D721Med (cell line): Measurements from ENCODE around the gene TFE3.

Experiments used
- DNase-seq: peaks from one replicate; pipeline ENCODE4 v3.0.0; 2011; ENCODE audit warnings: low spot score; ENCODE audit not compliant: insufficient read length
- FAIRE-seq: peaks from 2 replicates; lab custom pipeline; 2011; peaks lifted over from hg19 to GRCh38; lab: Jason Lieb, UNC
- TF ChIP-seq, protein P1 (sequence below): IDR thresholded peaks from 2 replicates; pipeline ENCODE4 v1.5.1; 2012; ENCODE audit warnings: mild to moderate bottlenecking, control low read depth; ENCODE audit not compliant: insufficient read depth; ENCODE audit errors: missing control alignments

The TFE3 gene

DNA sequence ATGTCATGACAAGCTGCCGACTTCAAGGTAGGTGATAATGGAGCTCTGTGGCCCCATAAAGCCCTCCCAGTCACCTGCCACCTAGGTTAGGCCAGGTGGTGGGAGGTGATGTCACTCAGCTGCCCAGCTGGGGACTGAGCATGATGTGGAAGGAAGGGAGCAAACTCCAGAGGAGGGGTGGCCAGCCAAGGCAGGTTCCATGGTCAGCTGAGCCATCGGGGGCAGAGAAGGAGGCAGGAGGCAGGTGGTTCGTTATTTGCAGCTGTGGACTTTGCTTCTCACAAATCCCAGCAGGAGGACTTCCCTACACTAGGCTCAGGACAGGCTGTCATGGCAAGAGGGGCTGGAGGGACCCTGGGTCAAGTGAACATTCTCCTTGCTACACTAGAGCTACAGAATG is 17.8 kb upstream of the TFE3 start:
- FAIRE-seq, result no peak
- TF ChIP-seq, protein P1, sequence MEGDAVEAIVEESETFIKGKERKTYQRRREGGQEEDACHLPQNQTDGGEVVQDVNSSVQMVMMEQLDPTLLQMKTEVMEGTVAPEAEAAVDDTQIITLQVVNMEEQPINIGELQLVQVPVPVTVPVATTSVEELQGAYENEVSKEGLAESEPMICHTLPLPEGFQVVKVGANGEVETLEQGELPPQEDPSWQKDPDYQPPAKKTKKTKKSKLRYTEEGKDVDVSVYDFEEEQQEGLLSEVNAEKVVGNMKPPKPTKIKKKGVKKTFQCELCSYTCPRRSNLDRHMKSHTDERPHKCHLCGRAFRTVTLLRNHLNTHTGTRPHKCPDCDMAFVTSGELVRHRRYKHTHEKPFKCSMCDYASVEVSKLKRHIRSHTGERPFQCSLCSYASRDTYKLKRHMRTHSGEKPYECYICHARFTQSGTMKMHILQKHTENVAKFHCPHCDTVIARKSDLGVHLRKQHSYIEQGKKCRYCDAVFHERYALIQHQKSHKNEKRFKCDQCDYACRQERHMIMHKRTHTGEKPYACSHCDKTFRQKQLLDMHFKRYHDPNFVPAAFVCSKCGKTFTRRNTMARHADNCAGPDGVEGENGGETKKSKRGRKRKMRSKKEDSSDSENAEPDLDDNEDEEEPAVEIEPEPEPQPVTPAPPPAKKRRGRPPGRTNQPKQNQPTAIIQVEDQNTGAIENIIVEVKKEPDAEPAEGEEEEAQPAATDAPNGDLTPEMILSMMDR, result no peak

DNA sequence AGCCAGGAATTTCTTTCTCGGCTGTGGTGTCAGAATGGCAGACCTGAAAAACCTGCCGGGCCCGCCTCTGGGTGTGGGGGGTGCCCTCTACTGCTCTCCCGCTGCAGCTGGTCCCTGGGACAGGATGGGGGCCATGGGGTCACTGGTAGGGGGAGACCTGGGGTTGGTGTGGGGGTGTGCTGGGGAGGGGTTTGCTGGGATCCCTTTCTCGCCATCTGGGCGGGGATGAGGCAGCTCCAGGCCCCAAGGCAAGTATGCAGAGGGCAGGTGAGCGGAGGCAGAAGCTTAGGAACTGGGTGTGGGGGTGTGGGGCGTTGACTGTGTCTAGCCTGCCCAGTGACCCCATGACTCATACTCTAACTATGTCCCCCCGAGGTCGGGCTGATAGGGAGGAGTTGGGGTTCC is 16.5 kb upstream of the TFE3 start:
- no peak for FAIRE-seq
- no peak for DNase-seq
- TF ChIP-seq, protein P1, result no peak

More for the DNA sequence above, 17.8 kb upstream of the TFE3 start:
- no peak for DNase-seq

DNA sequence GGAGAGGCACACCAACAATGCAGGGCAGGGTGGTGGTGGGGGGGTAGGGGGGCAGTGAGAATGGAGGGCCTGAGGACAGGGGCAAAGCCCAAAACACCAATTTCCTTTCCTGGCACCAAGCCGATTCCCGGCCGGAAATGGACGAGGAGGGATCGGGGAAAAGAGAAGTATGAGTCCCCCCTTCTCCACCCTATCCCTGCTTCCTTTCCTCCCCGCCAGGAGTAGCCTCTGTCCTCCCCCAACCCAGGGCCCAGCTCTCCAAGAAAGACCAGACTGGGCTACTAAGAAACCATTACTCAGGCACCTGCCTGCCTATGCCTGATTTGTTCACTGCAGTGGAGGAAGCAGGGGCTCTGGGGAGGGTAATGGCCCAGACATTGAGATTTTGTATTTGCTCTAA is 16.0 kb upstream of the TFE3 start:
- TF ChIP-seq, protein P1, result no peak

DNA sequence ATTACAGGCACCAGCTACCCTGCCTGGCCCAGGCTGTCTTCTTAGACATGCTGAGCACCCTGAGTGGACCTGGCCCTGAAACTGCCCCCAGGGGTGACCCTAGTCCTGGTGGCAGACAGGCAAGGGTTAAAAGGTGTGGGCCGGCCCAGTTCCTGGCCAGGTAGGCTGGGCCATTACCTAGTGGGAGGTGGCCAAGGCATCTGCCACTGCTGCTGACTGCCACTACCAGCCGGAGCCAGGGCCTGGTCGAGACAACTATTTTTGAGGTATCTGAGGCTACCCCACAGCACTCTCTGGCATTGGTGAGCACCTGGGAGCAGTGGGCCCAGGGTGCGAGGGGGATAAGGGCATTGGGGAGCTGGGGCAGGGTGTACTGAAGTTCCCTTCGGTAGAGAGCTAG is 15.6 kb upstream of the TFE3 start, which contains the start of gene CCDC120:
CCDC120 (plus strand) TSS at position 206 of the 400 bp plus-strand sequence. CDS start 3,043 bp downstream, outside the sequence.
- no peak for DNase-seq
- FAIRE-seq, result no peak

More for the DNA sequence above, 16.0 kb upstream of the TFE3 start:
- FAIRE-seq (no peak), DNase-seq (no peak)

DNA sequence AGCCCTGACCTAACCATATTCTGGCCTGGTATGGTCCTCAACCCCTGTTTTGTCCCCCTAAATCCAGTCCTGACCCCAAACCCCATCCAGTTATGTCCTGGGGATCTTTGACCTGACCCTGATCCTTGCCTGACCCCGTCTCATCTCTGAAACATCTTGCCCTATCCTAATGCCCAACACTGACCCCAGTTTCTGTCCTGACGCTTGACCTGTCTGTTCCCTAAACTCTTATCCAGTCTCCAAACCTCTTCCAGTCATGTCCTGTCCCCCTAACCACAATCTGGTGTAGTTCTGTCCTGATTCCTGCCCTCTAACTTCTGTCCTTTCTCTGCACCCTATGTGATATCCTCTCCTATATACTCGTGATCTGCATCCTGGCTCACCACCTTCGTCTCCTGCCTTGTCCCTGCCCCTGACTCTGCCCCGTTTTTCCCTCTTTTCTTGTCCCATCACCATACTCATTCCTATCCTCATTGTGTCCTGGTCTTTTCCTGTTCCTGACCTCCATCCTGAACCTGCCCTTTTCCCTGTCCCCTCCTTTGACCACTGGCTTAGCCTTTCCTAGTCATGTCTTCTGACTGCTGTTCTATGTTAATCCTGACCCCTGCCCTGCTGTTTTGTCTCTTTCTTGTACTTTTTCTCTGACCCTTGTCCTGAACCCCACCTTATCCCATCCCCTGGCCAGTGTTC is 11.1 kb upstream of the TFE3 start:
- TF ChIP-seq, protein P1, result no peak
- no peak for DNase-seq
- no peak for FAIRE-seq

More for the DNA sequence above, 15.6 kb upstream of the TFE3 start, which contains the start of gene CCDC120:
- TF ChIP-seq, protein P1, result no peak

DNA sequence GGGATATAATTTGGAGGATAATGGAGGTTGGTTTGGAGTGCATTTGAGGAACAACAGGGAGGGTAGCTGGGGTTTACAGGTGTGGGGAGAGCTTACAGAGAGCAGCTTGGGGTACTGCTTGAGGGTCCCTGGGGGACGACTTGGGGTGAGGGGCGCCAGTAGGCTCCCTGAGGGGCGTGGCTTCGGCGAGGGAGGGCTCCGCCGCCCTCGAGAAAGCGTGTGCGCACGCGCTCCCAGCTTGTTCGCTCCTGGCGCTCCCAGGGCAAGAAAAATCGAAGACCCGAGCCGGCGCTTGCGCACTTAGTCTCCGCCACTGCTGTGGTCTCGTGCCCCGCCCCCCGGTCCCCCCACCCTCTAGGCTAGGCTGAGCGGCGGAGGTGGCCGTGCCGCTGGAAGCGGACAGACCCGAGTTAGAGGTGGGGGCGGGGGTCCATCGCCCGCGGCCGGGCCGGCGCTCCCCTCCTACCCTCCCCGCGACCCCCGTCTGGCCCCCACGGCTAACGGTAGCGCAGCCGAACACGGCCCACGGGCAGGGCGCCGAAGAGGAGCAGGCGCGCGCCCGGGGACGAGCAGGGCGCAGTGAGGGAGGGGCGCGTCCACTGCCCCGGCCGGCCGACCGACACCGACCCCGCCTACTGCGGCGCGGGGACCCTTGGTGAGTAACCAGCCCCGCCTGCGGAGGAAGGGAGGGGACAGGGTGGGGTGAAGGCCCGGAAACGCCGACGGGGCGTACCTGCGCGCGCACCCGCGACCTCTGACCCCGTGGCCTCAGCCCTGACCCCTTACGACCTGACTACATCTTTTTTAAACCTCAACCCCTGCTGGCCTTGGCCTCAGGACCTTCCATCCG is 10.3 kb upstream of the TFE3 start:
- DNase-seq (peak; percentile 60), FAIRE-seq (no peak)
- TF ChIP-seq, protein P1, result no peak
